GM19239 (cell line): ENCODE measurements around the gene FOXS1.

Experiments
- DNase-seq: peaks from one replicate; pipeline ENCODE4 v3.0.0; 2011; ENCODE audit warnings: low spot score; ENCODE audit not compliant: insufficient read length
- FAIRE-seq: peaks from 2 replicates; lab custom pipeline; 2011; peaks lifted over from hg19 to GRCh38; lab: Jason Lieb, UNC

Gene FOXS1

GRCh38 chr20:31845300-31845863 lies at the start of gene FOXS1:
Gene FOXS1 (minus strand): TSS chr20:31845604. CDS start chr20:31845542, 62 bp downstream.
- FAIRE-seq (no peak), DNase-seq (no peak)

DNA sequence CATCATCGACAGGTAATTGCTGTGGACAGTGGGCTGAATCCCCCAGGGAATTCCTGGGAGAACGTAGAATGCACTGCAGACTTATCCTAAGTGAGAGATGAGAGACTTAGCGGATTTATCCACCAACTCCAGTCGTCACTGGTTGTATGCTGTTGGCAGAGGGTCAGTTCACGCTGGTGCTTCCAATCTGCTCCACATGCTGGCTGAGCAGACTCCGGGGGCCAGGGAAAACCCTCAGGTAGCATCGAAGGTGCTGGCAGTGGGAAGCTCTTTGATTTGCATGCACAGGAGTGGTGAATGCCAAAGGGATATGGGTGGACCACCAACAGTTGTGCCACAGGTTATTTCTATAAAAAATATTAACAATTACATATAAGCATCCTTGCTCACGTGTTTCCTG lies 45.2 kb upstream of the FOXS1 start:
- no peak for DNase-seq
- no peak for FAIRE-seq

DNA sequence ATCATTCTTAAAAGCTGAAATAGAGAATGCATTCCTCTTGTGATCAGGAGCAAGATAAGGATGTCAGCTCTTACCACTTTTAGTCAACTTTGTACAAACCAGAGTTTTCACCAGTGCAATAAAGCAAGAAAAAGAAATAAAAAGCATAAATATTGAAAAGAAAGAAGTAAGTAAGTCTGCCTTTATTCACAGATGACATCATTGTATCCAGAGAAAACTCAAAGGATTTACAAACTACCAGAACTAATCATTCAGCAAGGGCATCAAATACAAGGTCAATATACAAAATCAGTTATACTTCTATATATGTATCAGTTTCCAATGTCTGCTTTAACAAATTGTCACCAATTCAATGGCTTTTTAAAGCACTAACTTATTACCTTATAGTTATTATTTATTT lies 38.4 kb upstream of the FOXS1 start:
- FAIRE-seq (no peak), DNase-seq (no peak)

DNA sequence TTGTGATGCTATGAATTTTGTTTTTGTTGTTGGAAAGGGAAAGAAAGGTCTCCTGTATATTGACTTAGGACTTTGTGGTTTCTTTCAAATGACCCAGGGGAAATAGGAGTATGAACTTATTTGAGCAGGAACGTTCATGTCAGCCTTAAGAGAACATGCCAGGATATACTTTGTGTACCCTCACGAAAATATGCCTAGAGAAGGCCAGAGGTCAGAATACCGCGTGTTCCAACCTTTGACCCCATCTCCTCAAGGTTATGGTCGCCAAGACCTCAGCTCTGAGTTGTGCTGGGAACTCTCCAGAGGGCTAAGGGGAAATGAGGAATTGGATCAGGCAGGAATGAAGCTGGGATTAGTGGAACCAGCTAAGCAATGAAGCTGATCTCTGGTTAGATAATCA lies 36.5 kb upstream of the FOXS1 start:
- FAIRE-seq (no peak), DNase-seq (no peak)

GRCh38 chr20:31879143-31879987 lies 34.0 kb upstream of the FOXS1 start:
- peak; percentile 79 for FAIRE-seq
- peak; percentile 78 for DNase-seq

DNA sequence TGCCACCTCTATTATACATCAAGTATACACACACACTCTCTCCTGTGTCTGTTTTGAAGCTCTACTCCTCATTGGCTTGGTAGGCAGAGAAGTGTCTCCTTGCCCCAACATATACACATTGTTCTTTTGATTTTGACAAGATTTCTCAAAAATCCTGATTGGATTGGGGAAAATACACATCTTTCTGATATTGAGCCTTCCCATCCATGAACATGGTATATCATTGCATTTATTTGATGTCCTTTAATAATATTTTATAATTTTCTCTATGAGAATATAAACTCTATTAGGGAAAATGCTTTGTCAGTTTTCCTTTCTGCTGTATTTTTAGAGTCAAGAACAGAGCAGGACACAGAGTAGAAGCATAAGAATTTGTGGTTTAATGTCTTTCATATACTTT lies 32.3 kb upstream of the FOXS1 start:
- no peak for DNase-seq
- FAIRE-seq, result no peak

DNA sequence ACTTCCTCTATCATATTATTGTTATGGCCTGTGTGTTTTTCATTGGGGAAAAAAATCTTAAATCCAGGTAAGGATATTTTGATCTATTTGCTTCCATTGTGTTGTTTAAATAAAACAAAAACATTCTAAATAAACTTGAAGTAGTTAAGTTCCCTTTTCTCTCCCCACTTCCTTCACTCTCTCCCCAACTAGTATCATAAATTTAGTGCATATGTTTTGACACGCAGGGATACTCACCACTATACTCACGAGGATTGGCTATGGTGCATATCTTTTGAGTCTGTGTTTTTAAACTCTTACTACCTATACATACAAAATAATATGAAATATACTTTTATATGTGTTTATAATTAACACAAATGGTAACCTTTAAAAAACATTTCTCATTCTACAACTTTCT lies 30.3 kb upstream of the FOXS1 start:
- DNase-seq (no peak), FAIRE-seq (no peak)

- no peak for DNase-seq
These were observed 27.0 kb upstream of the FOXS1 start for GRCh38 chr20:31872406-31872805.

DNA sequence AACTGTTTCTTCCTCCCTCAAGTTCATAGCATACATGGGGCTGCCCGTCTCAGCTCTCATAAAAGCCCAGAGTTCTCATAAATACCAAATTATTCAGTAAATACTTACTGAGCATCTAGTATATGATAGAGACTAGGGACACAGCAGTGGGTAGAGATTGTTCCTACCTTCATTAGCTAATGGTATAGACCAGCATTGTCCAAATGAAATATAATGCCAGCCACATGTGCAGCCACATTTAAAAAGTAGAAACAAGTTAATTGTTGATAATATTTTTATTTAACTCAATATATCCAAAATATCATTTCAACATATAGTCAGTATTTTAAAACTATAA lies 26.2 kb upstream of the FOXS1 start:
- FAIRE-seq (no peak), DNase-seq (no peak)

More at GRCh38 chr20:31872406-31872805, 27.0 kb upstream of the FOXS1 start:
- FAIRE-seq, result no peak

GRCh38 chr20:31870726-31871617 lies 25.6 kb upstream of the FOXS1 start:
- FAIRE-seq (no peak), DNase-seq (no peak)

GRCh38 chr20:31869942-31870725 lies 24.7 kb upstream of the FOXS1 start, which contains the start of the genes DUSP15 and TTLL9:
Gene DUSP15 (minus strand): TSS chr20:31870527. CDS start chr20:31870337, 190 bp downstream.
Gene TTLL9 (plus strand): TSS chr20:31870634. CDS start chr20:31871127, 493 bp downstream.
- no peak for FAIRE-seq
- DNase-seq, result no peak

- DNase-seq (no peak), FAIRE-seq (no peak)
These were observed 24.2 kb upstream of the FOXS1 start for GRCh38 chr20:31869673-31869941.

DNA sequence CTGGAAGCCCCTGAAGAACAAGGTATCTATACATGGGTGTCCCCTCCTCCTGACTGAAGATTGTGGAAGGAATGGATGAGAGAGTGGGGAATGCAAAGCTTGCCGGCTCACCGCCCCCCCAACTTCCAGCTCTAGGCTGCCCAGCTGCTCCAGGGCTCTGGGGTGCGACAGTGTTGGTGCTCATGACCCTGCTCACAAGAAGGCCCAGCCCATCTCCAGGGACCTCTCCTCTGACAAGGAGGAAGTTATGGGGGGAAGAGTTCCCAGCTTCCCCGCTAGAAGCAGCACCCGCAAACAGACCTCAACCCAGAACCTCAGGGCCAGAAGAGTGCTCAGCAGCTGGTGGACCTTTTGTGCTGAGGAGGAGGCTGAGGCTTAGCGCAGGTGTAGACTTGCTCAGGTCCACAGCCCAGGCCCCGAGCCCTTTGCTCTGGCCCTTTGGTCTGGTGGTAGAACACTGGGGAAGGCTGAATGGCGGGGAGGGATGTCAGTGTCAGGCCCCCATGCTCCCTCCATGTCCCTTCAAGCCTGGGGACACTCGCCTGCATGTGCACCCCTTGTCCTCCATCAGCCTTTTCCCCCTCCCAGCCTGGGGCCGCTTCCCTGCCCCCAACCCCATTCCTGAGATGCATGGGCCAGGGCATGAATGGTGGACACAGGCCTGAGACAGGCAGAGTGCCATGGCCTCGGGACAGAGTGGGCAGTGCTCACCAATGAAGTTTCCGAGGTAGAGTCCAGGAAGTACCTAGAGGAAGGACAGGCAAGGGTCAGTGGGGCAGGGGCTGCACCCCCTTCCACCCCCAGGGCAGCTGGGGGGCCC lies 23.7 kb upstream of the FOXS1 start:
- DNase-seq (no peak), FAIRE-seq (no peak)

DNA sequence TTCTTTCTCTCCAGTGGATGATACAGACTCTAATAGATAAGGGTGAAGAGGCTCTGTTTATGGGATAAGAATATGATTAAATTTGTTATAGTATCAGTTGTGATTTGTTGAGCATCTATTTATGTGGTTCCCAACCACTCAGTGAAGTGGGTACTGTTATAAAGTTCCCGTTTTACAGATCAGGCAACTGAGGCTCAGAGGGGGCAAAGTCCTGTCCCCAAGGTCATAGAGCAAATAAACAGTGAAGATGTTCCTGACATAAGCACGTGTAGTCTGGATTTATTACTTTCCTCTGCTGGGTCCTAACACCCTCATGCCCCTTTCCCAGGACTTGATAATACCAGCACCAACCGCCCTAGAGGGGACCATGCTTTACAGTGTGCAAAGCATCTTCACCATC lies 20.8 kb upstream of the FOXS1 start:
- FAIRE-seq (no peak), DNase-seq (no peak)

- FAIRE-seq (no peak), DNase-seq (no peak)
These were observed 19.4 kb upstream of the FOXS1 start for GRCh38 chr20:31864521-31865400.

GRCh38 chr20:31863296-31864085 lies 18.1 kb upstream of the FOXS1 start:
- DNase-seq (no peak), FAIRE-seq (no peak)

GRCh38 chr20:31862506-31862905 lies 17.1 kb upstream of the FOXS1 start:
- FAIRE-seq (no peak), DNase-seq (no peak)

DNA sequence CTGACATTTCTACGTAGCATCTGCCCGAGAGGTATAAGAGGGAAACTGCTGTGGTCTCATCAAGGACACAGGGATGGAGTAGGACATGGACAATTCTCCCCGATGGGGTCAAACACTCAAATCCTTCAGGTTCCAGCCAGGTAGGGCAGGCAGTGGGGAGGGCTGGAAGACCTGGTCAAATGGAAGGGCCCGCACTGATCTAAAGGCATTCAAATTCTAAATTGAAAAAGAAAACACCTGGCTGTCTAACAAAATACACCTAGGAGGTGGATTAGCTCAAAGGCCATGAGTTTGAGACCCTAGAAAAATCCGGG lies 16.7 kb upstream of the FOXS1 start:
- DNase-seq (no peak), FAIRE-seq (no peak)
